HL-60 (cell line): ENCODE results near the gene KLHDC2.

Experiments used
- DNase-seq, 2 experiments: peaks; one replicate each; pipeline ENCODE4 v3.0.0-alpha.2; 2010 to 2020; ENCODE audit warnings: low read depth in 1 of 2, low spot score in 1 of 2
- H3K27ac ChIP-seq: fragments of 250-450 bp; sonication (Bioruptor Pico); replicated peaks from 2 replicates; pipeline ENCODE4 v1.5.1; 2020; ENCODE audit warnings: mild to moderate bottlenecking, moderate library complexity
- H3K27me3 ChIP-seq: fragments of 250-450 bp; sonication (Bioruptor Pico); 2 replicates; pipeline ENCODE4 v1.5.1; 2021; ENCODE audit warnings: mild to moderate bottlenecking, moderate library complexity; ENCODE audit not compliant: insufficient read depth, poor library complexity, severe bottlenecking
- H3K4me3 ChIP-seq: replicated peaks from 2 replicates; pipeline ENCODE4 v1.5.1; 2011; ENCODE audit warnings: mild to moderate bottlenecking, control low read depth, low read length; ENCODE audit not compliant: insufficient read depth
- GABPA ChIP-seq: IDR thresholded peaks from 2 replicates; pipeline ENCODE4 v1.6.1; 2012; ENCODE audit warnings: low read depth
- POLR2AphosphoS5 ChIP-seq: IDR thresholded peaks from 2 replicates; pipeline ENCODE4 v1.6.1; 2012; ENCODE audit warnings: low read depth
- SPI1 ChIP-seq: IDR thresholded peaks from 2 replicates; pipeline ENCODE4 v1.6.1; 2012; ENCODE audit warnings: low read depth, mild to moderate bottlenecking, borderline replicate concordance
- TF ChIP-seq, protein P1 (sequence below): IDR thresholded peaks from one replicate; pipeline ENCODE4 v1.5.1; 2011; ENCODE audit warnings: low read length, control low read depth, inconsistent platforms; ENCODE audit not compliant: insufficient read depth
- TF ChIP-seq, protein P2 (sequence below): IDR thresholded peaks from 2 replicates; pipeline ENCODE4 v1.6.1; 2012; ENCODE audit warnings: low read depth; ENCODE audit not compliant: insufficient replicate concordance

KLHDC2 gene

DNA sequence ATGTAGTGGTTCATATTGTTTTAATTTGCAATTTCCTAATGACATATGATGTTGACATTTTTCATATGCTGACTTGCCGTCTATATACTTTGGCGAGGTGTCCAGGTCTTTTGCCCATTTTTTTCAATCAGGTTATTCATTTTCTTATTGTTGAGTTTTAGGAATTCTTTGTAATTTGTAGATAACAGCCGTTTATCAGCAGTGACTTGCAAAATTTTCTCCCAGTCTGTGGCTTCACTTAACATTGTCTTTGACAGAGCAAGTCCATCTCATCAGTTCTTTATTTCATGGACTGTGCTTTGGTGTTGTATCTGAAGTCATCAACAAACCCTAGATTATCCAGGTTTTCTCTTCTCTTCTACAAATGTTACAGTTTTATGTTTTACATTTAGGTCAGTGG lies 12.6 kb upstream of the KLHDC2 start:
- no peak for DNase-seq
- TF ChIP-seq, protein P1, sequence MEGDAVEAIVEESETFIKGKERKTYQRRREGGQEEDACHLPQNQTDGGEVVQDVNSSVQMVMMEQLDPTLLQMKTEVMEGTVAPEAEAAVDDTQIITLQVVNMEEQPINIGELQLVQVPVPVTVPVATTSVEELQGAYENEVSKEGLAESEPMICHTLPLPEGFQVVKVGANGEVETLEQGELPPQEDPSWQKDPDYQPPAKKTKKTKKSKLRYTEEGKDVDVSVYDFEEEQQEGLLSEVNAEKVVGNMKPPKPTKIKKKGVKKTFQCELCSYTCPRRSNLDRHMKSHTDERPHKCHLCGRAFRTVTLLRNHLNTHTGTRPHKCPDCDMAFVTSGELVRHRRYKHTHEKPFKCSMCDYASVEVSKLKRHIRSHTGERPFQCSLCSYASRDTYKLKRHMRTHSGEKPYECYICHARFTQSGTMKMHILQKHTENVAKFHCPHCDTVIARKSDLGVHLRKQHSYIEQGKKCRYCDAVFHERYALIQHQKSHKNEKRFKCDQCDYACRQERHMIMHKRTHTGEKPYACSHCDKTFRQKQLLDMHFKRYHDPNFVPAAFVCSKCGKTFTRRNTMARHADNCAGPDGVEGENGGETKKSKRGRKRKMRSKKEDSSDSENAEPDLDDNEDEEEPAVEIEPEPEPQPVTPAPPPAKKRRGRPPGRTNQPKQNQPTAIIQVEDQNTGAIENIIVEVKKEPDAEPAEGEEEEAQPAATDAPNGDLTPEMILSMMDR, result no peak
- TF ChIP-seq SPI1 (no peak), GABPA (no peak), POLR2AphosphoS5 (no peak)
- TF ChIP-seq, protein P2, sequence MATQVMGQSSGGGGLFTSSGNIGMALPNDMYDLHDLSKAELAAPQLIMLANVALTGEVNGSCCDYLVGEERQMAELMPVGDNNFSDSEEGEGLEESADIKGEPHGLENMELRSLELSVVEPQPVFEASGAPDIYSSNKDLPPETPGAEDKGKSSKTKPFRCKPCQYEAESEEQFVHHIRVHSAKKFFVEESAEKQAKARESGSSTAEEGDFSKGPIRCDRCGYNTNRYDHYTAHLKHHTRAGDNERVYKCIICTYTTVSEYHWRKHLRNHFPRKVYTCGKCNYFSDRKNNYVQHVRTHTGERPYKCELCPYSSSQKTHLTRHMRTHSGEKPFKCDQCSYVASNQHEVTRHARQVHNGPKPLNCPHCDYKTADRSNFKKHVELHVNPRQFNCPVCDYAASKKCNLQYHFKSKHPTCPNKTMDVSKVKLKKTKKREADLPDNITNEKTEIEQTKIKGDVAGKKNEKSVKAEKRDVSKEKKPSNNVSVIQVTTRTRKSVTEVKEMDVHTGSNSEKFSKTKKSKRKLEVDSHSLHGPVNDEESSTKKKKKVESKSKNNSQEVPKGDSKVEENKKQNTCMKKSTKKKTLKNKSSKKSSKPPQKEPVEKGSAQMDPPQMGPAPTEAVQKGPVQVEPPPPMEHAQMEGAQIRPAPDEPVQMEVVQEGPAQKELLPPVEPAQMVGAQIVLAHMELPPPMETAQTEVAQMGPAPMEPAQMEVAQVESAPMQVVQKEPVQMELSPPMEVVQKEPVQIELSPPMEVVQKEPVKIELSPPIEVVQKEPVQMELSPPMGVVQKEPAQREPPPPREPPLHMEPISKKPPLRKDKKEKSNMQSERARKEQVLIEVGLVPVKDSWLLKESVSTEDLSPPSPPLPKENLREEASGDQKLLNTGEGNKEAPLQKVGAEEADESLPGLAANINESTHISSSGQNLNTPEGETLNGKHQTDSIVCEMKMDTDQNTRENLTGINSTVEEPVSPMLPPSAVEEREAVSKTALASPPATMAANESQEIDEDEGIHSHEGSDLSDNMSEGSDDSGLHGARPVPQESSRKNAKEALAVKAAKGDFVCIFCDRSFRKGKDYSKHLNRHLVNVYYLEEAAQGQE, result no peak
- no peak overlapping the region for H3K4me3 ChIP-seq

DNA sequence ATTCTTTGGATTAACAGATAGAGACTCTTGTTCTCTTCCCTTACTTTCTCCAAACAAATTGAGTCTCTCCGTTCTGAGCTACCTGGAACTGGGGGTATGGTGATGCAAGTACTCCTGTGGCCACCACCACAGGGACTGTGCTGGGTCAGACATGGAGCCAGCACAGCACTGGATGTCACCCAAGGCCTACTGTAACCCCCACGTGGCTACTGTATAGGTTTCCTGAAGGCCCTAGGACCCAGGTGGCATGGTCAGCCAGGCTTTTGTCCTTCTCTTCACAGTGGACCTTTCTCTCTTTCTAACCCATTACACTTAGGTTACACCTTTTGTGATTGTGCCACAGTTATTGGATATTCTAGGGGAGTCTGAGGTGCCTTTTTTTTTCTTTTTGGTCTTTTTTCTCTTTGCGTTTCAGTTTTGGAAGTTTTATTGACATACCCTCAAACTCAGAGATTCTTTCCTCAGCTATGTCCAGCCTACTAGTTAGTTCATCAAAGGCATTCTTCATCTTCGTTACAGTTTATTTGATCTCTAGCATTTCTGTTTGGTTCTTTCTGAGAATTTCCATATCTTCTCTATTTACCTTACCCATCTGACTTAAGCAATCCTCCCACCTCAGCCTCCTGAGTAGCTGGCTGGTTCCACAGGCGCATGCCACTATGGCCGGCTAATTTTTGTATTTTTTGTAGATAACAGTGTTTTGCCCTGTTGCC lies 6.0 kb upstream of the KLHDC2 start:
- no peak overlapping the region for H3K4me3 ChIP-seq
- H3K27me3 ChIP-seq, result no peaks in the 10 kb centered on the region
- no peak for TF ChIP-seq POLR2AphosphoS5
- TF ChIP-seq SPI1, result no peak
- TF ChIP-seq, protein P2, result no peak
- no peak for TF ChIP-seq GABPA
- TF ChIP-seq, protein P1, result no peak
- no peak overlapping the region for H3K27ac ChIP-seq
- no peak for DNase-seq

More for the DNA sequence above, 12.6 kb upstream of the KLHDC2 start:
- Histone ChIP-seq H3K27me3 (no peaks in the 10 kb centered on the region), H3K27ac (no peak overlapping the region)

DNA sequence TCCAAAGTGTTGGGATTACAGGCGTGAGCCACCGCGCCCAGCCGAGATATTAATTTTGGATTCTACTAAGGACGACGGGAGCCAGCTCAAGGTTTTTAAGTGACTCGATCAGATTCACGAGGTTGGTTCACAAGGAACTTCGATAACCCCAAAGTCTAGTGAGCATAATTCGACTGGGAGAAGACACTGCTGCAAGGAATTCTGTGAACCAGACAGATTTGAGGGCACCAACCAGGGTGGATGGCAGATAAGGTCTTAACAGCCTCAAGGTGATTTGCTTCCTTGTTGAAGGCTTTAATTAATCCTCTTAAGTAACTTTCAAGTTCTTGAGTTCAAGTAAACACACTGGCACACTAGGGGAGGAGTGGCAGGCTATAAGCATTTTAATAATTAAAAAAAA lies 1.1 kb upstream of the KLHDC2 start:
- Histone ChIP-seq H3K4me3 (peak overlapping the region; percentile 39), H3K27me3 (no peaks in the 10 kb centered on the region), H3K27ac (peak overlapping the region; percentile 91)
- DNase-seq, result no peak
- TF ChIP-seq SPI1 (no peak), POLR2AphosphoS5 (no peak), GABPA (no peak)
- TF ChIP-seq, protein P2, result no peak
- TF ChIP-seq, protein P1, result no peak
